Left lung (tissue), 10 donors: ENCODE data around the gene DLX5. TPM values are rescaled to one million over a fixed set of nuclear protein-coding genes. Genes with fewer than 3 reads are reported as not detected.

ENCODE experiments used
- ATAC-seq: fragments of 200-7000 bp; cut with Tn5 transposase; one replicate; pipeline ENCODE4 v1.9.1; 2020; ENCODE audit warnings: moderate library complexity
- DNase-seq, 4 donors: peaks; one replicate each; pipeline ENCODE4 v3.0.0-alpha.2; 2013 to 2020
- H3K27ac ChIP-seq, 2 donors: fragments of 200-600 bp; sonication (generic) in 1 of 2; one replicate each; pipeline versions ENCODE4 v1.5.0 to v1.8.0; 2020 to 2021
- H3K27me3 ChIP-seq, 2 donors: fragments of 200-600 bp; sonication (generic) in 1 of 2; one replicate each; pipeline versions ENCODE4 v1.5.0 to v1.8.0; 2020 to 2021
- H3K36me3 ChIP-seq, 2 donors: fragments of 200-600 bp; sonication (generic) in 1 of 2; one replicate each; pipeline versions ENCODE4 v1.5.0 to v1.8.0; 2020 to 2021
- H3K4me1 ChIP-seq, 2 donors: fragments of 200-600 bp; one replicate each; pipeline ENCODE4 v1.8.0; 2021
- H3K4me3 ChIP-seq, 2 donors: fragments of 200-600 bp; sonication (generic) in 1 of 2; one replicate each; pipeline versions ENCODE4 v1.5.0 to v1.8.0; 2020 to 2021; ENCODE audit warnings: mild to moderate bottlenecking in 1 of 2
- H3K9me3 ChIP-seq, 2 donors: fragments of 200-600 bp; sonication (generic) in 1 of 2; one replicate each; pipeline versions ENCODE4 v1.5.0 to v1.8.0; 2020 to 2021
- intact Hi-C, 2 donors: fragments of 100-400 bp; cut with DNase I; formaldehyde crosslinking; loops; one replicate each; pipeline versions ENCODE4 v1.11.2 to v1.14.2; 2022
- polyA plus RNA-seq, 6 donors: library from polyadenylated mRNA; unstranded; fragments of 120-200 nt; gene quantifications; one replicate each; pipeline ENCODE4 v1.2.1, GENCODE V29; 2013; ENCODE audit not compliant: insufficient read length in 6 of 6
- total RNA-seq, 2 donors: library from RNA; stranded (reverse); fragmentation: NEBNext Ultra II Directional; extraction: Animal tissue kit (Norgen Biotek cat#: 25700); gene quantifications; one replicate each; pipeline ENCODE4 v1.2.1, GENCODE V29; 2021
- TF ChIP-seq, protein P1 (sequence below), 2 donors: fragments of 200-600 bp; sonication (generic) in 1 of 2; IDR thresholded peaks; one replicate each; pipeline versions ENCODE4 v1.5.0 to v1.8.0; 2021; ENCODE audit warnings: antibody characterized with exemption in 2 of 2
- donor health status: DM: no; HTN: yes; CAD: no.
- donor health status: DM: no; HTN: no; CAD: no.

Gene DLX5
- total and polyA plus RNA-seq, 8 donors, result 1.8 to 25.3 (median 15.6) TPM; not detected in 1

- H3K9me3 ChIP-seq, result no peaks in the 10 kb centered on the region
- TF ChIP-seq, protein P1, sequence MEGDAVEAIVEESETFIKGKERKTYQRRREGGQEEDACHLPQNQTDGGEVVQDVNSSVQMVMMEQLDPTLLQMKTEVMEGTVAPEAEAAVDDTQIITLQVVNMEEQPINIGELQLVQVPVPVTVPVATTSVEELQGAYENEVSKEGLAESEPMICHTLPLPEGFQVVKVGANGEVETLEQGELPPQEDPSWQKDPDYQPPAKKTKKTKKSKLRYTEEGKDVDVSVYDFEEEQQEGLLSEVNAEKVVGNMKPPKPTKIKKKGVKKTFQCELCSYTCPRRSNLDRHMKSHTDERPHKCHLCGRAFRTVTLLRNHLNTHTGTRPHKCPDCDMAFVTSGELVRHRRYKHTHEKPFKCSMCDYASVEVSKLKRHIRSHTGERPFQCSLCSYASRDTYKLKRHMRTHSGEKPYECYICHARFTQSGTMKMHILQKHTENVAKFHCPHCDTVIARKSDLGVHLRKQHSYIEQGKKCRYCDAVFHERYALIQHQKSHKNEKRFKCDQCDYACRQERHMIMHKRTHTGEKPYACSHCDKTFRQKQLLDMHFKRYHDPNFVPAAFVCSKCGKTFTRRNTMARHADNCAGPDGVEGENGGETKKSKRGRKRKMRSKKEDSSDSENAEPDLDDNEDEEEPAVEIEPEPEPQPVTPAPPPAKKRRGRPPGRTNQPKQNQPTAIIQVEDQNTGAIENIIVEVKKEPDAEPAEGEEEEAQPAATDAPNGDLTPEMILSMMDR (IDR thresholded peaks at IDR 0.05), result no peak
- peaks cover 99 to 100% of the 10 kb centered on the region in 2 donors for H3K27me3 ChIP-seq
- no peak for ATAC-seq
- intact Hi-C loops, result no loop called here
- H3K27ac ChIP-seq, result no peak overlapping the region
- H3K4me1 ChIP-seq, result peaks cover 0 to 22% of the 10 kb centered on the region in 2 donors
- DNase-seq, result no peak
- no peaks in the 10 kb centered on the region for H3K36me3 ChIP-seq
- no peak overlapping the region for H3K4me3 ChIP-seq
Observed at GRCh38 chr7:97008275-97008917, 16.2 kb downstream of the DLX5 start.

DNA sequence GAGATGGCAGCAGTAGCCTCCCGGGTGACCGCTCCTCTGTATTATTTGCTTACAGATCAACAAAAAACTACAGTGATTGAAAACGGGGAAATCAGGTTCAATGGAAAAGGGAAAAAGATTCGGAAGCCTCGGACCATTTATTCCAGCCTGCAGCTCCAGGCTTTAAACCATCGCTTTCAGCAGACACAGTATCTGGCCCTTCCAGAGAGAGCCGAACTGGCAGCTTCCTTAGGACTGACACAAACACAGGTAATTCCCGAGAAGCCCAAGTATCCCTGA is 17.1 kb downstream of the DLX5 start:
- H3K27ac ChIP-seq, result no peak overlapping the region
- peaks cover 98 to 100% of the 10 kb centered on the region in 2 donors for H3K27me3 ChIP-seq
- no peaks in the 10 kb centered on the region for H3K36me3 ChIP-seq
- ATAC-seq, result no peak
- intact Hi-C loops, result no loop called here
- H3K9me3 ChIP-seq, result no peaks in the 10 kb centered on the region
- TF ChIP-seq, protein P1 (IDR thresholded peaks at IDR 0.05), result no peak
- H3K4me3 ChIP-seq, result no peak overlapping the region
- peaks cover 0 to 22% of the 10 kb centered on the region in 2 donors for H3K4me1 ChIP-seq
- DNase-seq, result no peak

DNA sequence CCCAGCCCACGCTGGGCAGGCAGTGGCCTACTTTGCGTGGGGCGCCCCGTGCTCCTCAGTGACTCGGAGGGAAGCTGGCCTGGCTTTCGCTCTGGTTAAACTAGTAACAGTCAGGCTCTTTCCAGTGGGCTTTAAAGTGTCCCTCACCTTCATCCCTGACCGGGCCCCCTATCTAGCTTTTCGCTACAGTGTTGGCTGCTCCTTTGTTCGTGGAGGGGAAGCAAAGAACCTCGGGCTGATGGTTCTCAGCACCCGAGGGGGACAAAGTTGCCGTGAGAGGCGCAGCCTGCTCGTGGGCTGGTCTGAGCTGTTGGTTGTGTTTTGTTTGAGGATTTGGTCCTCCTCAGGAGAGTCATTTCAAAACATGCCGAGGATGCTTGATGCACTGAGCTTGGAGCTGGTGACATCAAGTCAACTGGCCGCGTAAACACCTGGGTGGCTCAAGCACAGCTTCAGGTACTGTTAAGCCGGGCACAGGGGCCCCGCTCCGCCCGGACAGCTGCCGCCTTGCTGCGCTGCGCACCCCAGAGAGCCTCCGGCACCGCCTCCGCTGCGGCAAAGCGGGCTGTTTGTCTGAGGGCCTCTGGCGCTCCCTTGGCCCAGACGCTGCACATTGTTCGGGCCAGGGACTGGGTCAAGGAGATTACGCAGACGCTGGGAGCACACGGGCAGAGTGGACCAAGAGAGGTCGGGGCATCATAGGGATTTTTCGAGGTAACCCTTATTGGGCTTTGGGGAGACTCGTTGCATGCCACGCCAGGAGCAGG is 17.6 kb downstream of the DLX5 start:
- Histone ChIP-seq H3K4me1 (peaks cover 0 to 22% of the 10 kb centered on the region in 2 donors), H3K27me3 (peaks cover 98 to 100% of the 10 kb centered on the region in 2 donors), H3K4me3 (no peak overlapping the region), H3K36me3 (no peaks in the 10 kb centered on the region), H3K27ac (no peak overlapping the region), H3K9me3 (no peaks in the 10 kb centered on the region)
- TF ChIP-seq, protein P1 (IDR thresholded peaks at IDR 0.05), result no peak
- DNase-seq (peak in 1 of 4 donors; percentile 68), ATAC-seq (no peak)
- intact Hi-C loops, result no loop called here

DNA sequence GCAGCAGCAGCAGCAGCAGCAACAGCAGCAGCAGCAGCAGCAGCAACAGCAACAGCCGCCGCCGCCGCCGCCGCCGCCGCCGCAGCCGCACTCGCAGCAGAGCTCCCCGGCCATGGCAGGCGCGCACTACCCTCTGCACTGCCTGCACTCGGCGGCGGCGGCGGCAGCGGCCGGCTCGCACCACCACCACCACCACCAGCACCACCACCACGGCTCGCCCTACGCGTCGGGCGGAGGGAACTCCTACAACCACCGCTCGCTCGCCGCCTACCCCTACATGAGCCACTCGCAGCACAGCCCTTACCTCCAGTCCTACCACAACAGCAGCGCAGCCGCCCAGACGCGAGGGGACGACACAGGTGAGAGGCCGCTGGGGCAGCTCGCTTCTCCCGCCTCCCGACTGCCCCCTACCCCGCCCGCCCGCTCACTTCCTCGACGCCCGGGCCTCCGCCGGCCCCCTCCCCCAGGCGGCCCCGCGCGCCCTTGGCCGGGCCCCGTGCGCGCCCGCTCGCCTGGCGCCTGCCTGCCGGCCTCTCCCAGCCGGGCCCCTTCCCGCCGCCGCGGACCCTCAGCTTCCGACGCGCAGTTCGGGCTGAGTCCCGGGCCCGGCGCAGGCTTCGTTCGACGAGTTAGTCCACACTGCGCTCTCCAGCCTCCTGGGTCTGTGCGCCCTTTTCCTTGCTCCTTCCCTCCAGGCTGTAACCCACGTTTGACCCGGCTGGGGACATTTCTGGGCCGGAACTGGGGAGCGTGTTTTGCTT is 18.4 kb downstream of the DLX5 start:
- Histone ChIP-seq H3K36me3 (no peaks in the 10 kb centered on the region), H3K9me3 (no peaks in the 10 kb centered on the region), H3K4me1 (peaks cover 0 to 22% of the 10 kb centered on the region in 2 donors), H3K27ac (no peak overlapping the region), H3K27me3 (peaks cover 98 to 100% of the 10 kb centered on the region in 2 donors), H3K4me3 (peak overlapping the region; percentile 2 to 19)
- intact Hi-C loops, result no loop called here
- TF ChIP-seq, protein P1 (IDR thresholded peaks at IDR 0.05), result no peak
- ATAC-seq, result peak; percentile 75
- DNase-seq, result peak in 2 of 4 donors; percentile 37 to 83
